ENCODE data around the gene WNT7B. TPM values are rescaled to one million over a fixed set of nuclear protein-coding genes. Genes with fewer than 3 reads are reported as not detected.
A peak's percentile ranks its signal among the peaks of the same experiment; 100 is the strongest.

The WNT7B gene
- total and polyA plus RNA-seq, 10 donors = not detected

GRCh38 chr22:45884201-45885062 is 92.5 kb downstream of the WNT7B start:
- Histone ChIP-seq H3K9me3 (no peaks in the 10 kb centered on the region), H3K27ac (no peak overlapping the region), H3K4me3 (no peak overlapping the region), H3K36me3 (no peaks in the 10 kb centered on the region), H3K4me1 (peaks cover 0 to 12% (median 4%) of the 10 kb centered on the region in 6 donors), H3K27me3 (replicated peaks in 1 of 7) (peaks cover 0 to 95% (median 67%) of the 10 kb centered on the region in 7 donors)
- intact Hi-C loops (cut with DNase I; ENCODE audit: low total_unique reads) = no loop called here
- 71 to 77% (median 75%) methylated on average over 12 to 27 of the region's 27 CpGs for WGBS, 5 donors
- no peak for TF ChIP-seq CTCF (IDR thresholded peaks at IDR 0.05 in 8 of 11, conservative IDR thresholded peaks at IDR 0.05 in 3 of 11)
- no peak for TF ChIP-seq POLR2A (IDR thresholded peaks at IDR 0.05)
- no peak for TF ChIP-seq POLR2AphosphoS5 (IDR thresholded peaks at IDR 0.05)
- peak; percentile 47 for DNase-seq

GRCh38 chr22:45883811-45884170 is 93.2 kb downstream of the WNT7B start:
- WGBS, 5 donors = 78 to 86% (median 85%) methylated on average over 7 to 8 of the region's 8 CpGs
- H3K27ac ChIP-seq = no peak overlapping the region
- no peak for TF ChIP-seq POLR2A (IDR thresholded peaks at IDR 0.05)
- no peak for TF ChIP-seq POLR2AphosphoS5 (IDR thresholded peaks at IDR 0.05)
- TF ChIP-seq CTCF (IDR thresholded peaks at IDR 0.05 in 8 of 11, conservative IDR thresholded peaks at IDR 0.05 in 3 of 11) = no peak
- H3K27me3 ChIP-seq (replicated peaks in 1 of 7) = peaks cover 0 to 93% (median 64%) of the 10 kb centered on the region in 7 donors
- H3K4me3 ChIP-seq = no peak overlapping the region
- intact Hi-C loops (cut with DNase I; ENCODE audit: low total_unique reads) = no loop called here
- peaks cover 0 to 12% (median 4%) of the 10 kb centered on the region in 6 donors for H3K4me1 ChIP-seq
- H3K36me3 ChIP-seq = no peaks in the 10 kb centered on the region
- DNase-seq = no peak
- no peaks in the 10 kb centered on the region for H3K9me3 ChIP-seq

GRCh38 chr22:45882881-45883810 is 93.8 kb downstream of the WNT7B start:
- WGBS, 5 donors = 82 to 85% (median 84%) methylated on average over 29 to 32 of the region's 32 CpGs
- H3K4me3 ChIP-seq = no peak overlapping the region
- H3K27me3 ChIP-seq (replicated peaks in 1 of 7) = peaks cover 0 to 93% (median 69%) of the 10 kb centered on the region in 7 donors
- no peak overlapping the region for H3K27ac ChIP-seq
- no peak for TF ChIP-seq POLR2A (IDR thresholded peaks at IDR 0.05)
- H3K36me3 ChIP-seq = no peaks in the 10 kb centered on the region
- intact Hi-C loops (cut with DNase I; ENCODE audit: low total_unique reads) = no loop called here
- no peaks in the 10 kb centered on the region for H3K9me3 ChIP-seq
- peak; percentile 64 for DNase-seq
- peaks cover 0 to 12% (median 4%) of the 10 kb centered on the region in 6 donors for H3K4me1 ChIP-seq

- no peaks in the 10 kb centered on the region for H3K36me3 ChIP-seq
- 67 to 87% (median 78%) methylated on average over 8 of the region's 8 CpGs for WGBS, 5 donors
- H3K4me1 ChIP-seq = peaks cover 0 to 12% (median 4%) of the 10 kb centered on the region in 6 donors
- intact Hi-C loops (cut with DNase I; ENCODE audit: low total_unique reads) = no loop called here
- no peak overlapping the region for H3K27ac ChIP-seq
- no peaks in the 10 kb centered on the region for H3K9me3 ChIP-seq
- DNase-seq = peak; percentile 49
- peaks cover 0 to 98% (median 80%) of the 10 kb centered on the region in 7 donors for H3K27me3 ChIP-seq (replicated peaks in 1 of 7)
- no peak for TF ChIP-seq CTCF (IDR thresholded peaks at IDR 0.05 in 8 of 11, conservative IDR thresholded peaks at IDR 0.05 in 3 of 11)
- TF ChIP-seq POLR2A (IDR thresholded peaks at IDR 0.05) = no peak
- no peak for TF ChIP-seq POLR2AphosphoS5 (IDR thresholded peaks at IDR 0.05)
- H3K4me3 ChIP-seq = no peak overlapping the region
Observed at GRCh38 chr22:45881524-45881875, 95.5 kb downstream of the WNT7B start.

All from spleen (tissue), 11 donors.